Astrocyte of the cerebellum (primary cell): Measurements from ENCODE around the gene IRF9.

ENCODE experiments used
- DNase-seq: peaks from one replicate; pipeline ENCODE4 v3.0.0-alpha.2; 2011; ENCODE audit warnings: low read depth
- H3K4me3 ChIP-seq: 2 replicates; pipeline ENCODE4 v1.5.1; 2011; ENCODE audit warnings: mild to moderate bottlenecking, low read depth, low read length, moderate library complexity
- in situ Hi-C: cut with HindIII; loops from 2 replicates; pipeline ENCODE4 v1.10.0; 2017; ENCODE audit warnings: low sequenced_read_pairs
- TF ChIP-seq, protein P1 (sequence below): IDR thresholded peaks from 2 replicates; pipeline ENCODE4 v1.5.1; 2012; ENCODE audit warnings: low read length, low read depth, moderate library complexity, mild to moderate bottlenecking; ENCODE audit errors: missing control alignments

The IRF9 gene

DNA sequence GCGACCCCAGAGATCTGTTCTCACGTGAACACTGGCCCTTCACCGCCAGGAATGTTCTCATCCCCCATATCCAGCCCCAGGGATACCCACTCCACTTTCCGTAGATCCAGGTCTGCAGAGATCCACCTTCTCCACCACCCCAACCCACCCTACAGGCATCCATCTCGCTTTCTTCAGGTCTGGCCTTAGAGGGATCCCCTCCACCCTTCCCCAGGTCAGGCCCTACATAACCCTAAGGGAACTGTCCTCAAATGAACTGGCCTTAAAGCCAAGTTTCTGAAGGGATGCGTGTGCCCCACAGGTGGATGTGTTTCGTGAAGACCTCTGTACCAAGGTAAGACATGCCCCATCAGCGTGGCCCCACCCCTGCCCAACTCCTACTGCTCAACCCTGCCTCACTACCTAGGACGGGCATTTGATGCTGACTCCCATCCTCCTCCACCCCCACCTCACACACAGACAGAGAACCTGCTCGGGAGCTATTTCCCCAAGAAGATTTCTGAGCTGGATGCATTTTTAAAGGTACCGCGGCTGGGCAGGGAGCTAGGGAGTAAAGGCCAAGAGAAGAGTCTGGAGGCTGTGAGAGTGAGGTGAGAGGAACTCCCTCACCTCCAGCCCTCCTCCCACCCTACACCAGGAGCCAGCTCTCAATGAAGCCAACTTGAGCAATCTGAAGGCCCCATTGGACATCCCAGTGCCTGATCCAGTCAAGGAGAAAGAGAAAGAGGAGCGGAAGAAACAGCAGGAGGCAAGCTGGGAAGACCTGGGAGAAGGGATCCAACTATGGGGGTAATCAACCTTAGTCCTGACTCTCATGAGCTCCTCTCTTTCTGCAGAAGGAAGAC lies 24.2 kb upstream of the IRF9 start:
- in situ Hi-C loops = no loop called here
- no peak for DNase-seq
- TF ChIP-seq, protein P1, sequence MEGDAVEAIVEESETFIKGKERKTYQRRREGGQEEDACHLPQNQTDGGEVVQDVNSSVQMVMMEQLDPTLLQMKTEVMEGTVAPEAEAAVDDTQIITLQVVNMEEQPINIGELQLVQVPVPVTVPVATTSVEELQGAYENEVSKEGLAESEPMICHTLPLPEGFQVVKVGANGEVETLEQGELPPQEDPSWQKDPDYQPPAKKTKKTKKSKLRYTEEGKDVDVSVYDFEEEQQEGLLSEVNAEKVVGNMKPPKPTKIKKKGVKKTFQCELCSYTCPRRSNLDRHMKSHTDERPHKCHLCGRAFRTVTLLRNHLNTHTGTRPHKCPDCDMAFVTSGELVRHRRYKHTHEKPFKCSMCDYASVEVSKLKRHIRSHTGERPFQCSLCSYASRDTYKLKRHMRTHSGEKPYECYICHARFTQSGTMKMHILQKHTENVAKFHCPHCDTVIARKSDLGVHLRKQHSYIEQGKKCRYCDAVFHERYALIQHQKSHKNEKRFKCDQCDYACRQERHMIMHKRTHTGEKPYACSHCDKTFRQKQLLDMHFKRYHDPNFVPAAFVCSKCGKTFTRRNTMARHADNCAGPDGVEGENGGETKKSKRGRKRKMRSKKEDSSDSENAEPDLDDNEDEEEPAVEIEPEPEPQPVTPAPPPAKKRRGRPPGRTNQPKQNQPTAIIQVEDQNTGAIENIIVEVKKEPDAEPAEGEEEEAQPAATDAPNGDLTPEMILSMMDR = no peak
- H3K4me3 ChIP-seq = peak overlapping the region; percentile 78

DNA sequence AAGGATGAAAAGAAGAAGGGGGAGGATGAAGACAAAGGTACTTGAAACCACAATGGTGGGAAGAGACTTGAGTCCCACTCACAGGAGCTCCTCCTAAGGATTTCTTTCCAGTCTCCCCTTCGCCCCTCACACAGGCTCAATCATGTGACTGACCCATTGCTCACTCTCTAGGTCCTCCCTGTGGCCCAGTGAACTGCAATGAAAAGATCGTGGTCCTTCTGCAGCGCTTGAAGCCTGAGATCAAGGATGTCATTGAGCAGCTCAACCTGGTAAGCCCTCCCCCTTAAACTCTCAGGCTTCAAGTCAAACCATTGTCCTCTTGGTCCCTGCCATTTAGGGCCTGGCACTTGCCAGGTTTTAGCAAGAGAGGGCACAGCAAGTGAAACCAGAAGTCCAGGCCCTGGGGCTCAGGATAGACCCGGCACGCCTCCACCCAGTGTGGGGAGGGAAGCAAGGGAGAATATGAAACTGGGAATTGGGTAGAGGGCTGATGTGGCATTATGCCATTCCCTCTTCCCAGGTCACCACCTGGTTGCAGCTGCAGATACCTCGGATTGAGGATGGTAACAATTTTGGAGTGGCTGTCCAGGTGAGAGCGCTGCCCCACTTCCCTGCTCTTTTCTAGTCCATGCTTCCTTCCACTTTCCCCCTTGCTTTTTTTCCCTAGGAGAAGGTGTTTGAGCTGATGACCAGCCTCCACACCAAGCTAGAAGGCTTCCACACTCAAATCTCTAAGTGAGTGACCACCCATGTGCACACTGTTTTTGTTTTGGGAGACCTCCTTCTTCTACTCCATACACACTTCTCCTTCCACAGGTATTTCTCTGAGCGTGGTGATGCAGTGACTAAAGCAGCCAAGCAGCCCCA lies 23.3 kb upstream of the IRF9 start:
- no peak for DNase-seq
- H3K4me3 ChIP-seq = no peak overlapping the region
- TF ChIP-seq, protein P1 = no peak

DNA sequence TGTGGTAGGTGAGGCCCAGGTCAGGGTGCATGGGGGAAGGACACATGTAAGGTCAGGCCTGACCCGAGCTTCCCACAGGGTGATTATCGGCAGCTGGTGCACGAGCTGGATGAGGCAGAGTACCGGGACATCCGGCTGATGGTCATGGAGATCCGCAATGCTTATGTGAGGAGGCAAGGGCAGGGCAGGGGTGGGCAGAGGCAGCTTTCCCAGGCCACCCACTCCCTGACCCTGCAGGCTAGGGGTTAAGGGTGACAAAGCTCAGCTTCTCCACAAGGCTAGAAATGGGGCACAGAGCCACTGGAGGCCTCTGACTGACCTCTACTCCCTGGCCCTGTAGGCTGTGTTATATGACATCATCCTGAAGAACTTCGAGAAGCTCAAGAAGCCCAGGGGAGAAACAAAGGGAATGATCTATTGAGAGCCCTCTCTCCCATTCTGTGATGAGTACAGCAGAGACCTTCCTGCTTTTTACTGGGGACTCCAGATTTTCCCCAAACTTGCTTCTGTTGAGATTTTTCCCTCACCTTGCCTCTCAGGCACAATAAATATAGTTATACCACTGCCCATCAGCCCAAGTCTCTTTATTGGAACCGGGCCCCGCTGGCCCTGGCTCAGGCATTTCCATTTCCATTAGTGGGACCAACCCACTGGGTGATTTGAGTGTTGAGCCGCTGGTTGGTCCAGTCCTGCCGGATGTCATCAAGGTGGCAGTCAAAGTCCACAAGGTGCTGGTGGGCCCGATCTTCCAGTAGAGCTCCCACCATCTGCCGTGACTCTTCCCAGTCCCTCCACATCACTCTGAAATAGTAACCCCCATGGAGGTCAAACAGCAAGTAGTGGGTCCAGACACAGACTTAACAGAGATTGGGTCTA lies 22.4 kb upstream of the IRF9 start:
- no peak overlapping the region for H3K4me3 ChIP-seq
- DNase-seq = no peak
- TF ChIP-seq, protein P1 = no peak
- in situ Hi-C loops = no loop called here

More for the DNA sequence above, 23.3 kb upstream of the IRF9 start:
- in situ Hi-C loops = no loop called here

DNA sequence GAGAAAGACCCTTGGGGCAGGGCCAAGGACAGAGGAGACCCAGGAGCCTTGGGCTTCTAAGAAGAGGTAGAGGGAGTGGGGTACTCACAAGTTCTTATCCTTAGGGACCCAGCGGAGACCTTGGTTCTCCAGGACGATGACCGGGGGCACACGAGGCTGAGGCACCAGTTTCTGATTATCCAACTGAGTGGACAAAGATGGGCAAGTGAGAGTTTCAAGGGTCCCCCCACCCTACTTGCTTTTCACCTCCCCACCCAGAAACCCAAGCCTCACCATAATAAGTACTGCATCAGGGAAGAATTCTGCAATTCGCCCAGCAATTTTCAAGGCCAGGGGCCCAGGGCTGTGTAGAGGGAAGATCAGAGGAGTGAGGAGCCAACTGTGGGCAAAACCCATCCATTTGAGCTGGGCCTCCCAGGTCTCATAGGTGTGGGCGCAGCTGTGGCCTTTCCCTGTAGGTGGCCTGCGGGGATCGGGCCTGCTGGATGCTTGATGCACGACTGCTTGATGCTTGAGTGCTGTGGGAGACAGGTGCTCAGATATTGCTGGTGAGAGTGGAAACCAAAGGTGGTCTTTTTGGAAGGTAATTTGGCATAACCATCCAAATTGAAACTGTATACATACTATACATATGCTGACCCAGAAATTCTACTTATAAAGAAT lies 21.7 kb upstream of the IRF9 start:
- H3K4me3 ChIP-seq = no peak overlapping the region
- in situ Hi-C loops = no loop called here
- TF ChIP-seq, protein P1 = no peak
- no peak for DNase-seq

DNA sequence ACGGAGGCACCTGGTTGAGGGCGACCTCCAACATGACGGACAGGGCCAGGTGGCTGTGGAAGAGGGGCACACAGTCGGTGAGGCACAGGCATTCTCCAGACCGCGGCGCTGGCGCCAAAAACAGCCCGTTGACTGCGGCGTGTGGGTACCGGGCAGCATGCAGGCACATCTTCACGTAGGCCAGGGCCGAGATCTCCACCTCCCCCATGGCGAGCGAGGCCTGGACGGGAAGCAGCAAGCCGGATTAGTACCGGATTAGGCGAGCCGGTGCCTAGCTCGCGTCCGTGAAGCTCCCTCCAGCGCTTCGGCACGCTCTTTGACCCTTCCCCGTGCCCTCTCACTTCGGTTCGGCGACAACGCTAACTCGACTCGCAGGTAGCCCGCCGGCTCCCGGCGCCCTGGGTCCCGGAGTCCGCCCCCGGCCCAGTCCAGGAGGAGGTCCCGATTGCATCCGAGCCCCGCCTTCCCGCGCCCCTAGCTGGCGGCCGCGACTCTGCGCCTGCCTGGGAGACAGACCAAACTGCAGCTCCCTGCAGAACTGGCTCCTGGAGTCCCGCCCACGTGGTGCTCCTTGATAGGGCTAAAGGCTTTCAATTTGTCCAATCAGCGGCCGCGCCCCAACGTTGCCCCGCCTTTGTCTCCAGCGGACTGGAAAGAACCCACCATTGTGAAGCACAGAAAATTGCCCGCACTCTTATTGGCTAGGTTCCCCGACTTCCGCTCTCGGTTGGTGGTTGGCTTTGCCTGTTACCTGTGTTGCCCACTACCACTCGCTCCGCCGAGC lies 19.8 kb upstream of the IRF9 start, which contains the start of gene EMC9:
EMC9 (minus strand) TSS at position 495 of the 784 bp plus-strand sequence; CDS start at position 208, 287 bp downstream.
- TF ChIP-seq, protein P1 = peak; percentile 47
- in situ Hi-C loops = no loop called here
- peak; percentile 99 for DNase-seq
- peak within 1 kb of the TSS; percentile 75 for H3K4me3 ChIP-seq
